HepG2 (cell line): ENCODE data around the gene DSTN. TPM values are rescaled to one million over a fixed set of nuclear protein-coding genes. Genes with fewer than 3 reads are reported as not detected.

Experiments
- DNMT3B ChIP-seq: conservative IDR thresholded peaks from 2 replicates; pipeline ENCODE4 v1.6.1; 2016; ENCODE audit warnings: missing biosample characterization, control low read depth
- NCOA5 ChIP-seq: sonication (generic); formaldehyde crosslinking; IDR thresholded peaks from 2 replicates; pipeline ENCODE4 v1.4.0; 2020; ENCODE audit warnings: missing genetic modification reagents
- PTBP1 ChIP-seq: fragments of 200-400 bp; formaldehyde crosslinking; IDR thresholded peaks from 2 replicates; pipeline ENCODE4 v1.6.1; 2018; ENCODE audit warnings: low read length, low read depth; ENCODE audit not compliant: poor library complexity, severe bottlenecking
- ZNF343 ChIP-seq: sonication (generic); formaldehyde crosslinking; IDR thresholded peaks from 2 replicates; pipeline ENCODE4 v1.4.0; 2020; ENCODE audit warnings: mild to moderate bottlenecking, missing genetic modification reagents
- ZNF350 ChIP-seq: sonication (generic); formaldehyde crosslinking; IDR thresholded peaks from 2 replicates; pipeline ENCODE4 v1.4.0; 2020; ENCODE audit warnings: mild to moderate bottlenecking, low read depth, missing genetic modification reagents, borderline replicate concordance
- ZNF782 ChIP-seq: sonication (generic); formaldehyde crosslinking; IDR thresholded peaks from 2 replicates; pipeline ENCODE4 v1.4.0; 2020; ENCODE audit warnings: missing genetic modification reagents, mild to moderate bottlenecking, borderline replicate concordance
- ZNF879 ChIP-seq: sonication (generic); formaldehyde crosslinking; IDR thresholded peaks from 2 replicates; pipeline ENCODE4 v1.8.1; 2023; ENCODE audit warnings: missing genetic modification reagents
- polyA plus RNA-seq, 8 experiments: library from polyadenylated mRNA; depleted of rRNA in 3 of 8; stranded (reverse) in 7 of 8; unstranded in 1 of 8; fragments of >200 nt; fragmentation: Illumina TruSeq in 4 of 8; extraction: Trizol in 4 of 8; gene quantifications; 2 replicates each; pipeline versions ENCODE4 v1.2.1 to v1.2.3, GENCODE V29; 2011 to 2016; ENCODE audit warnings: low read depth in 4 of 8, missing spikeins in 1 of 8, mixed read lengths in 1 of 8; ENCODE audit not compliant: insufficient read depth in 1 of 8
- total RNA-seq, 5 experiments: library from RNA; depleted of rRNA; stranded (reverse); fragments of >200 nt; fragmentation: Illumina TruSeq; extraction: Trizol; gene quantifications; 2 replicates each; pipeline ENCODE4 v1.2.3, GENCODE V29; 2016; ENCODE audit warnings: low read depth in 1 of 5
- TF ChIP-seq, protein P1 (sequence below): sonication (generic); formaldehyde crosslinking; conservative IDR thresholded peaks from 2 replicates; pipeline ENCODE4 v1.4.0; 2020; ENCODE audit warnings: missing genetic modification reagents
- TF ChIP-seq, protein P2 (sequence below): sonication (generic); formaldehyde crosslinking; IDR thresholded peaks from 2 replicates; pipeline ENCODE4 v1.8.1; 2023; ENCODE audit warnings: mild to moderate bottlenecking, missing genetic modification reagents
- TF ChIP-seq, protein P3 (sequence below): sonication (generic); formaldehyde crosslinking; IDR thresholded peaks from 2 replicates; pipeline ENCODE4 v1.4.0; 2020; ENCODE audit warnings: mild to moderate bottlenecking, missing genetic modification reagents, borderline replicate concordance
- TF ChIP-seq, protein P4 (sequence below): sonication (generic); formaldehyde crosslinking; IDR thresholded peaks from 2 replicates; pipeline ENCODE4 v1.4.0; 2020; ENCODE audit warnings: missing genetic modification reagents

DSTN gene
- total and polyA plus RNA-seq, 2 of the 13 experiments (the other 11 are each of a cell fraction or from before 2014, with no cell fraction given) = 27.6 to 106 TPM

DNA sequence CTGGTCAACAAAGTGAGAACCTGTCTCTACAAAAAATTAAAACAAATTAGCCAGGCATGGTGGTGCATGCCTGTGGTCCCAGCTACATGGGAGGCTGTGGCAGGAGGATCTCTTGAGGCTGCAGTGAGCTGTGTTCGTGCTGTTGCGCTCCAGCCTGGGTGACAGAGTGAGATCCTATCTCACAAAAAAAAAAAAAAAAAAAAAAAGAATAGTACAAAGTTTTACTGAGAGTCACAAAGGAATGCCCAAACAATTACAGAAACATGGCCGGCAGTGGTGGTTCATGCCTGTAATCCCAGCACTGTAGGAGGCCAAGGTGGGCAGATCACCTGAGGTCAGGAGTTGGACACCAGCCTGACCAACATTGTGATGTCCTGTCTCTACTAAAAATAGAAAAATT is 14.8 kb upstream of the DSTN start (continued):
- TF ChIP-seq, protein P1, sequence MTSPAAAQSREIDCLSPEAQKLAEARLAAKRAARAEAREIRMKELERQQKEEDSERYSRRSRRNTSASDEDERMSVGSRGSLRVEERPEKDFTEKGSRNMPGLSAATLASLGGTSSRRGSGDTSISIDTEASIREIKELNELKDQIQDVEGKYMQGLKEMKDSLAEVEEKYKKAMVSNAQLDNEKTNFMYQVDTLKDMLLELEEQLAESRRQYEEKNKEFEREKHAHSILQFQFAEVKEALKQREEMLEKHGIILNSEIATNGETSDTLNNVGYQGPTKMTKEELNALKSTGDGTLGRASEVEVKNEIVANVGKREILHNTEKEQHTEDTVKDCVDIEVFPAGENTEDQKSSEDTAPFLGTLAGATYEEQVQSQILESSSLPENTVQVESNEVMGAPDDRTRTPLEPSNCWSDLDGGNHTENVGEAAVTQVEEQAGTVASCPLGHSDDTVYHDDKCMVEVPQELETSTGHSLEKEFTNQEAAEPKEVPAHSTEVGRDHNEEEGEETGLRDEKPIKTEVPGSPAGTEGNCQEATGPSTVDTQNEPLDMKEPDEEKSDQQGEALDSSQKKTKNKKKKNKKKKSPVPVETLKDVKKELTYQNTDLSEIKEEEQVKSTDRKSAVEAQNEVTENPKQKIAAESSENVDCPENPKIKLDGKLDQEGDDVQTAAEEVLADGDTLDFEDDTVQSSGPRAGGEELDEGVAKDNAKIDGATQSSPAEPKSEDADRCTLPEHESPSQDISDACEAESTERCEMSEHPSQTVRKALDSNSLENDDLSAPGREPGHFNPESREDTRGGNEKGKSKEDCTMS (CRISPR knock-in tag) = no peak
- TF ChIP-seq ZNF879 (no peak), NCOA5 (no peak), PTBP1 (no peak), ZNF782 (CRISPR knock-in tag) (no peak), ZNF350 (CRISPR knock-in tag) (no peak), DNMT3B (no peak), ZNF343 (CRISPR knock-in tag) (no peak)
- TF ChIP-seq, protein P2, sequence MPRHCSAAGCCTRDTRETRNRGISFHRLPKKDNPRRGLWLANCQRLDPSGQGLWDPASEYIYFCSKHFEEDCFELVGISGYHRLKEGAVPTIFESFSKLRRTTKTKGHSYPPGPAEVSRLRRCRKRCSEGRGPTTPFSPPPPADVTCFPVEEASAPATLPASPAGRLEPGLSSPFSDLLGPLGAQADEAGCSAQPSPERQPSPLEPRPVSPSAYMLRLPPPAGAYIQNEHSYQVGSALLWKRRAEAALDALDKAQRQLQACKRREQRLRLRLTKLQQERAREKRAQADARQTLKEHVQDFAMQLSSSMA = no peak
- TF ChIP-seq, protein P3, sequence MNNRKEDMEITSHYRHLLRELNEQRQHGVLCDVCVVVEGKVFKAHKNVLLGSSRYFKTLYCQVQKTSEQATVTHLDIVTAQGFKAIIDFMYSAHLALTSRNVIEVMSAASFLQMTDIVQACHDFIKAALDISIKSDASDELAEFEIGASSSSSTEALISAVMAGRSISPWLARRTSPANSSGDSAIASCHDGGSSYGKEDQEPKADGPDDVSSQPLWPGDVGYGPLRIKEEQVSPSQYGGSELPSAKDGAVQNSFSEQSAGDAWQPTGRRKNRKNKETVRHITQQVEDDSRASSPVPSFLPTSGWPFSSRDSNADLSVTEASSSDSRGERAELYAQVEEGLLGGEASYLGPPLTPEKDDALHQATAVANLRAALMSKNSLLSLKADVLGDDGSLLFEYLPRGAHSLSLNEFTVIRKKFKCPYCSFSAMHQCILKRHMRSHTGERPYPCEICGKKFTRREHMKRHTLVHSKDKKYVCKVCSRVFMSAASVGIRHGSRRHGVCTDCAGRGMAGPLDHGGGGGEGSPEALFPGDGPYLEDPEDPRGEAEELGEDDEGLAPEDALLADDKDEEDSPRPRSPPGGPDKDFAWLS = no peak
- TF ChIP-seq, protein P4, sequence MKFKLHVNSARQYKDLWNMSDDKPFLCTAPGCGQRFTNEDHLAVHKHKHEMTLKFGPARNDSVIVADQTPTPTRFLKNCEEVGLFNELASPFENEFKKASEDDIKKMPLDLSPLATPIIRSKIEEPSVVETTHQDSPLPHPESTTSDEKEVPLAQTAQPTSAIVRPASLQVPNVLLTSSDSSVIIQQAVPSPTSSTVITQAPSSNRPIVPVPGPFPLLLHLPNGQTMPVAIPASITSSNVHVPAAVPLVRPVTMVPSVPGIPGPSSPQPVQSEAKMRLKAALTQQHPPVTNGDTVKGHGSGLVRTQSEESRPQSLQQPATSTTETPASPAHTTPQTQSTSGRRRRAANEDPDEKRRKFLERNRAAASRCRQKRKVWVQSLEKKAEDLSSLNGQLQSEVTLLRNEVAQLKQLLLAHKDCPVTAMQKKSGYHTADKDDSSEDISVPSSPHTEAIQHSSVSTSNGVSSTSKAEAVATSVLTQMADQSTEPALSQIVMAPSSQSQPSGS = no peak
